NCI-H2107 (cell line): ENCODE data around the gene DNAJC1.
"Not testable (repeated sequence)": the region's sequence is repeated elsewhere in the genome, so short reads cannot be mapped to it uniquely, and the experiment has no call there.

ENCODE experiments used
- DNase-seq: peaks from one replicate; lab custom pipeline; 2025; lab: John Stamatoyannopoulos, UW

The DNAJC1 gene

GRCh38 chr10:22003177-22003963, at the start of gene DNAJC1:
DNAJC1 (minus strand) TSS chr10:22003730; CDS start chr10:22003434, 296 bp downstream.
- DNase-seq = peak; percentile 71

- DNase-seq = no peak
Observed at GRCh38 chr10:22053048-22053447, 49.5 kb upstream of the DNAJC1 start.

GRCh38 chr10:22049635-22050034, 46.1 kb upstream of the DNAJC1 start:
- no peak for DNase-seq

DNA sequence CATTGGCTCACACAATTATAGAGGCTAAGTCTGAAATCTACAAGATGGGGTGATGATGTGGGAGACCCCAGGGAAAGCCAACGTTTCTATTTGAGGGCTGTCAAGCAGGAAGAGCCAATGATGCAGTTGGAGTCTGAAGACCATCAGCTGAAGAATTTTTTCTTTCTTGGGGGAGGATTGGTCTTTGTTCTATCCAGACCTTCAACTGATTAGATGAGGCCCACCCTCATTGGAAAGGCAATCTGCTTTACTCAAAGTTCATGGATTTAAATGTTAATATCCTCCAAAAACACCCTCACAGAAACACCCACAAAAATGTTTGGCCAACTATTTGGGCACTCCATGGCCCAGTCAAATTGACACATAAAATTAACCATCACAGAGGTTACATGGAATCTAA, 44.3 kb upstream of the DNAJC1 start:
- DNase-seq = no peak

- no peak for DNase-seq
Observed at GRCh38 chr10:22043327-22043633, 39.8 kb upstream of the DNAJC1 start.

- no peak for DNase-seq
Observed at GRCh38 chr10:22042557-22043326, 39.2 kb upstream of the DNAJC1 start.

DNA sequence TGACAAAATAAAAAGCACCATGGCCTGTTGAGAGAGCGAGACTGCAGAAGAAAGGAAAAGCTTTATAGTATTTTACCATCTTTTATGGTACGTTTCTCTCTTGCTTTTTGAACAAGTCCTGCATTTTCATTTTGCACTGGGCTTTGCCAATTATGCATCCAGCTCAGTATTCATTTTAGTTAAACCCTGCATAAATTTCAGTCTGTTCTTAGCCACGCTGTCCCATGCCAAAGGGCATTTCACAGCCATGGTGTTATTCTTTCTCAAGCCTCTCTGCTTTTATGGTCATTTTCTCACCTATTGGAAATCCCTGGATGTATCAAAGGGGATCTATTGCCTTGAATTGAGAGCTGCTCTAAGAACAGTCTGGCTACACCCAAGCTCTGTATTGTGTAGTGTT, 30.8 kb upstream of the DNAJC1 start:
- DNase-seq = no peak

DNA sequence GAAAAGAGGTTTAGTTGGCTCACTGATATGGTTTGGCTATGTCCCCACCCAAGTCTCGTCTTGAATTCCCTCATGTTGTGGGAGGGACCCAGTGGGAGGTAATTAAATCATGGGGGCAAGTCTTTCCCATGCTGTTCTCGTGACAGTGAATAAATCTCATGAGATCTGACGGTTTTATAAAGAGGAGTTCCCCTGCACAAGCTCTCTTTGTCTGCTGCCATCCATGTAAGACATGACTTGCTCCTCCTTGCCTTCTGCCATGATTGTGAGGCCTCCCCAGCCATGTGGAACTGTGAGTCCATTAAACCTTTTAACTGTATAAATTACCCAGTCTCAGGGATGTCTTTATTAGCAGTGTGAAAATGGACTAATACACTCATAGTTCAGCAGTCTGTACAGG, 28.7 kb upstream of the DNAJC1 start:
- DNase-seq = not testable (repeated sequence)

- DNase-seq = no peak
Observed at GRCh38 chr10:22030421-22030820, 26.9 kb upstream of the DNAJC1 start.

GRCh38 chr10:22029445-22030236, 26.1 kb upstream of the DNAJC1 start:
- DNase-seq = no peak

- no peak for DNase-seq
Observed at GRCh38 chr10:22027364-22028238, 24.1 kb upstream of the DNAJC1 start.

DNA sequence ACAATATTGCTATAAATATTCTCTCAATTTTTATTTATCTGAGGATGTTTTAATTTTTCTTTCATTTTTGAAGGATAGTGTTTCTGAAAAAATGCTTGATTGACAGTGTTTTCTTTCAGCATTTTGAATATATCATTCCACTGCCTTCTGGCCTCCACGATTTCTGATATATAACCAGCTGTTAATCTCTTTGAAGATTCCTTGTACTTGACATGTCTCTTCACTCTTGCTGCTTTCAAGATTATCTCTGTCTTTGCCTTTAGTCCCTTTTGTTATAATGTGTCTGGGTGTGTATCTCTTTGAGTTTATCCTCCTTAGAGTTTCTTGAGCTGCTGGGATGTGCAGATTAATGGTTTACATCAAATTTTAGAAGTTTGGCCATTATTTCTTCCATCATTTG, 22.8 kb upstream of the DNAJC1 start:
- no peak for DNase-seq

- no peak for DNase-seq
Observed at GRCh38 chr10:22023508-22023907, 20.0 kb upstream of the DNAJC1 start.

DNA sequence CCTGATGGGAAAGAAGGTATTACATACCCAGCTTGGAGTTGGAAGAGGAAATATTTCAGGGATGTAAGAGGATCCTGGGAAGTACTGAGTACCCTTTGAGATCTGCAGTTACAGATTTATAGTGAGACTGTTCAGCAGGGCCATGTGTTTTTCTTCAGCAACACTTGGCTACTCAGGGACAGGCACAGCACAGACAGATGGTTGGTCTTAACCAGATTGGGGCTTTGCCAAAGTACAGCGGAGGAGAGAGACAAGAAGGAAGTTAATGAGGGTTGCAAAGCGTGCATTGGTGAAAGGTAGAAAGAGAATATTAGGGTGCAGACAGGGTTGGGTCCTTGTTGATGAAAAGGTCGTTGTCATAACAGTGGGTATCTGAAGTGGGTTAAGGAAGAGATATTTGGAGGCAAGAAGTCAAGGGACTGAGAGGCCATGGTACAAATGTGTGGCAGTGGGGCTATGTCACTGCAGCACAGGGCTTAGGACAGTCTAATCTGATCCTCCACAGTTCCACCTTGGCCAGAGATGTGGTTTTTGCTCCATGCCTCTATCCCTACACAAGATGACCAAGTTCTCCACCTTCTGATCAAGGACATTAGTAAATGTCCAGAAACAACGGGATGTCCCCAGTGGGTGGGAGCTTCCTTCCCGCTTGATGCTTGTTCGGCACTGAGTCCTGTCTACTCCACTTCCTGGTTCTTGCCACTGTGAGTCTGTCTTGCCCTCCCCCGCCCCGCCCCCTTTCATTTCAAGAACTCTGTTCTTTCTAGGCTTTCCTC, 18.9 kb upstream of the DNAJC1 start:
- DNase-seq = no peak

- not testable (repeated sequence) for DNase-seq
Observed at GRCh38 chr10:22021144-22021543, 17.6 kb upstream of the DNAJC1 start.

DNA sequence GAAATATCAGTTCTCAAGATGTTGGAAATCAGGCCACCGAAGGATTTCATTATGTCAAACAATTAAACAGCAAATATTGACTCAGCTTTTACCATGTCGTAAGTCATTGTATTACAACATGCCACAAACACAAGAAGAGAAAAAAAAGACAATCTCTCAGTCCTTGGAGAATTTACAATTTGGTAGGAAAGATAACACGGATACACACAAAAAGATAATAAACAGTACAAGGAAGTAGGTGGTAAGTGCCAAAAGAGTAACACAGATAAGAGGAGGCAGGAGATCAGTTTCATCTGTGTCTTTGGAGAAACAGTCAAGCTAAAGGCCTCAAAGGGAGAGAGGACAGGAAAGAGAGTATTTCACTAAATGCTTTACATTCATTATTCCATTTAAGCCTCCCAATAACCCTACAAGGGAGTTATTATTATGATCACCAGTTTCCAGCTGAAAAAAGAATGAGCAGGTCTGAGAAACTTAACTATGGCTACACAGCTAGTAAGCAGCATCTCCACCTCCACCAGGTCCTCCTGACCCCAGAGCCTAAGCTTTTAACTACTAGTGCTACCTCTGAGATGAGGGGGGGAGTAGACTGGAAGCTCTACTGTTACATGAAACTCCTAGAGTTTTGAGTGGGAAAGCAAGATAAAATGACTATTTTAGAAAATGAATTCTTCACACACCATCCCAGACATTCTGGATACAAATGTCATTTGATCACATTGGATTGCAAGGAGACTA, 13.9 kb upstream of the DNAJC1 start:
- DNase-seq = no peak

DNA sequence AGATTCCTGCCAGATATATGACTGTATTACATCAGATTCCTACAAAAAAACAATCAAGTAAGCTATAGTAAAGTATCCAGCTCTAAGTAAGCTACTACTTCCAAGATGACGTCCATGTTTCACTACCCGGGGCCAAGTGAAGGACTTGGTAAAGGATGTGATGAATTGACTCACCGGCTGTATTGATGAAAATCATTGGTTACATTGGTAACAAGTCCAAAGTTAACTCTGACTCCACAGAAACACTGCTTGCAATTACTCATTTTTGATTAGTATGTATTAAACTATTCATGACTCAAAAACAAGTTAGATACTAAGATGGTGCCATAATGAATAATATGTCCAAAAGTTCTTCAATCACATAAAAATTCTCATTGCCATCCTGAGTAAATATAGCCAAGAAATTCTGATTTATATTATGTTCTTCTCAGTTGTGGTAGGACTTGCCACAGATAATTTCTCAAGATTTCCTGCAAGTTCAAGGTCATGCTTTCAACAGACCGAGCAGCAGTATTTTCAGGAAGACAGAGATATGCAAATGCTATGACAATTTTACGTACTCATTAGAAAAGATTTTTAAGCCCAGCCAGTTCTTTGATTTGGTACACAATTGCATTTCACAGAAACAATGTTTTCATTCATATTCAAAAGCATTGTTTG, 12.6 kb upstream of the DNAJC1 start:
- no peak for DNase-seq

DNA sequence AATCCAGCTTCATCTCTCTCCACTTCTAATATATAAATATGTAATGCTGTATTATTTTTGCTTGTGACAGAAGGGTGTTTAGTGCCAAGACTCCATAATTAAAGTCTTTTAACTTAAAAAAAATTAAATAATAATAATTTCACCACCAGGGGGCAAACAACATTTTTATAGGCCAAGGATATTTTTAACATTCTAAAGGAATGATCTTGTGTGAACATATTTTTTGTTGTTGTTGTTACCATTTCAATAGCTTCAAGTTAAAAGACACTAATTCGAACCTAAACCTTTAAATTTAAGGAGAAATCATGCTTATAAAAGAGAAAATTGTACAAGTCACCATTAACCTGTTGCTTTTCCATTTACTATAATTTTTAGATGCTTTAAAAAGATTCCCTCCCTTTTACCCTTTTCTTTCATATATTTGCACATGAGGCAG, 7.5 kb upstream of the DNAJC1 start:
- DNase-seq = no peak

DNA sequence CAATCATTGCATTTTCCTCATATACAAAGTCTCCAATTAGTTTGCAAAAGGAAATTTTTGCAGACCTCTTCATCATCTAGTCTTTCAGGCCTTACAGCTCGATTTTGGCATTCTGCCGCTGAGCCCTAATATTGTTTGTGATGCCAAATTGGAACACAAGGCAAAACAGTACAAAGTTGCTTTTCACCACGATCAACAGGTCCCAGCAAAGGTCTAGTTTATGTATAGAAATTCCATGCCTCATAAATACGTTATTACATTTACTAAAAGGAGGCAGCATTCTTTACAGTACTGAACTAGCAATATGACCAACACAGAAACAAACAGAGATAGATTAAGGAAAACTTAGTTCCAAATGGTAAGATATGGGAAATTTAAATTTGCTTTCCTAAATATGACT, 7.0 kb upstream of the DNAJC1 start:
- DNase-seq = no peak
